Non-pigmented ciliary epithelial cell (primary cell): ENCODE data around the gene MEI4.
A peak's percentile ranks its signal among the peaks of the same experiment; 100 is the strongest.
"Not testable (repeated sequence)": the region's sequence is repeated elsewhere in the genome, so short reads cannot be mapped to it uniquely, and the experiment has no call there.

ENCODE experiments used
- DNase-seq: peaks from one replicate; pipeline ENCODE4 v3.0.0-alpha.2; 2010; ENCODE audit warnings: low read depth

The MEI4 gene

GRCh38 chr6:77683515-77683914 is 30.7 kb downstream of the MEI4 start:
- DNase-seq: no peak

- no peak for DNase-seq
Observed at GRCh38 chr6:77686931-77687330, 34.1 kb downstream of the MEI4 start.

- DNase-seq: no peak
Observed at GRCh38 chr6:77688649-77689048, 35.8 kb downstream of the MEI4 start.

- not testable (repeated sequence) for DNase-seq
Observed at GRCh38 chr6:77700095-77700494, 47.3 kb downstream of the MEI4 start.

- DNase-seq: no peak
Observed at GRCh38 chr6:77707603-77708002, 54.8 kb downstream of the MEI4 start.

GRCh38 chr6:77715588-77715987 is 62.7 kb downstream of the MEI4 start:
- DNase-seq: no peak

- DNase-seq: no peak
Observed at GRCh38 chr6:77716311-77716710, 63.5 kb downstream of the MEI4 start.

- not testable (repeated sequence) for DNase-seq
Observed at GRCh38 chr6:77736010-77736409, 83.2 kb downstream of the MEI4 start.

GRCh38 chr6:77740380-77740779 is 87.5 kb downstream of the MEI4 start:
- peak; percentile 6 for DNase-seq

GRCh38 chr6:77752156-77752555 is 99.3 kb downstream of the MEI4 start:
- not testable (repeated sequence) for DNase-seq

GRCh38 chr6:77762386-77762785 is 109.5 kb downstream of the MEI4 start:
- no peak for DNase-seq

- DNase-seq: no peak
Observed at GRCh38 chr6:77763124-77763523, 110.3 kb downstream of the MEI4 start.

- DNase-seq: no peak
Observed at GRCh38 chr6:77764364-77764763, 111.5 kb downstream of the MEI4 start.

GRCh38 chr6:77773157-77773822 is 120.5 kb downstream of the MEI4 start:
- DNase-seq: no peak

GRCh38 chr6:77774457-77774856 is 121.6 kb downstream of the MEI4 start:
- no peak for DNase-seq

- no peak for DNase-seq
Observed at GRCh38 chr6:77776441-77776840, 123.6 kb downstream of the MEI4 start.

- DNase-seq: no peak
Observed at GRCh38 chr6:77778527-77778926, 125.7 kb downstream of the MEI4 start.

- DNase-seq: no peak
Observed at GRCh38 chr6:77786935-77787629, 134.2 kb downstream of the MEI4 start.

GRCh38 chr6:77796824-77797809 is 144.3 kb downstream of the MEI4 start:
- no peak for DNase-seq

GRCh38 chr6:77812304-77812703 is 159.5 kb downstream of the MEI4 start:
- DNase-seq: no peak

GRCh38 chr6:77813090-77813489 is 160.3 kb downstream of the MEI4 start:
- no peak for DNase-seq

GRCh38 chr6:77814119-77814518 is 161.3 kb downstream of the MEI4 start:
- DNase-seq: no peak

GRCh38 chr6:77815531-77815930 is 162.7 kb downstream of the MEI4 start:
- DNase-seq: no peak
